Measurements from ENCODE around the gene ATXN7L1. TPM values are rescaled to one million over a fixed set of nuclear protein-coding genes. Genes with fewer than 3 reads are reported as not detected.

The ATXN7L1 gene
- total and polyA plus RNA-seq, 2 donors (not counting 1 experiment from before 2014, with no cell fraction given) = 7.1 to 40.6 TPM

GRCh38 chr7:105585850-105586500 is 290.4 kb downstream of the ATXN7L1 start:
- H3K27me3 ChIP-seq (replicated peaks in 1 of 4; ENCODE audit: control extremely low read depth in 1 of 4, control insufficient read depth in 3 of 4, insufficient read depth in 4 of 4, low read length in 3 of 4) = peaks cover 0 to 6% (median 0%) of the 10 kb centered on the region in 4 experiments
- no peak overlapping the region for H3K4me3 ChIP-seq (ENCODE audit: control extremely low read depth in 1 of 5, extremely low read depth in 1 of 5, insufficient read depth in 1 of 5, low read depth in 2 of 5, low read length in 4 of 5)
- peaks cover 13% of the 10 kb centered on the region for H3K27me3 Mint-ChIP-seq
- TF ChIP-seq, protein P1, sequence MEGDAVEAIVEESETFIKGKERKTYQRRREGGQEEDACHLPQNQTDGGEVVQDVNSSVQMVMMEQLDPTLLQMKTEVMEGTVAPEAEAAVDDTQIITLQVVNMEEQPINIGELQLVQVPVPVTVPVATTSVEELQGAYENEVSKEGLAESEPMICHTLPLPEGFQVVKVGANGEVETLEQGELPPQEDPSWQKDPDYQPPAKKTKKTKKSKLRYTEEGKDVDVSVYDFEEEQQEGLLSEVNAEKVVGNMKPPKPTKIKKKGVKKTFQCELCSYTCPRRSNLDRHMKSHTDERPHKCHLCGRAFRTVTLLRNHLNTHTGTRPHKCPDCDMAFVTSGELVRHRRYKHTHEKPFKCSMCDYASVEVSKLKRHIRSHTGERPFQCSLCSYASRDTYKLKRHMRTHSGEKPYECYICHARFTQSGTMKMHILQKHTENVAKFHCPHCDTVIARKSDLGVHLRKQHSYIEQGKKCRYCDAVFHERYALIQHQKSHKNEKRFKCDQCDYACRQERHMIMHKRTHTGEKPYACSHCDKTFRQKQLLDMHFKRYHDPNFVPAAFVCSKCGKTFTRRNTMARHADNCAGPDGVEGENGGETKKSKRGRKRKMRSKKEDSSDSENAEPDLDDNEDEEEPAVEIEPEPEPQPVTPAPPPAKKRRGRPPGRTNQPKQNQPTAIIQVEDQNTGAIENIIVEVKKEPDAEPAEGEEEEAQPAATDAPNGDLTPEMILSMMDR (IDR thresholded peaks at IDR 0.05) = no peak
- no peak for TF ChIP-seq EZH2 (IDR thresholded peaks at IDR 0.05; ENCODE audit: borderline replicate concordance, insufficient read depth, low read depth, low read length, poor library complexity, severe bottlenecking)
- H3K79me2 ChIP-seq (ENCODE audit: control insufficient read depth, insufficient read depth, low read length) = no peaks in the 10 kb centered on the region
- H3K27ac Mint-ChIP-seq = peak overlapping the region; percentile 18
- CTCF ChIA-PET = interaction anchor here (0.9 kb wide), 1 partner anchor 12 kb away, joined by 3 read pairs; no protein-coding TSS in a partner anchor
- peaks cover 15 to 24% of the 10 kb centered on the region in 2 donors for H3K4me1 ChIP-seq (ENCODE audit: control insufficient read depth in 2 of 2, insufficient read depth in 2 of 2, low read length in 2 of 2)
- no peak overlapping the region for H3K27ac ChIP-seq (ENCODE audit: low read length in 2 of 2)
- H3K9ac ChIP-seq (ENCODE audit: low read length) = no peak overlapping the region
- WGBS (ENCODE audit: insufficient coverage) = no CpG with 5 or more reads among the region's 2 CpGs
- ATAC-seq (ENCODE audit: low read depth) = no peak
- H2AFZ ChIP-seq (ENCODE audit: insufficient read depth, low read depth, low read length, poor library complexity, severe bottlenecking) = no peak overlapping the region
- POLR2A ChIA-PET = no interaction called here
- no peak overlapping the region for H3K4me3 Mint-ChIP-seq
- H3K9me3 ChIP-seq (ENCODE audit: control extremely low read depth in 1 of 3, control insufficient read depth in 2 of 3, insufficient read depth in 1 of 3, low read length in 2 of 3) = peaks cover 0 to 16% (median 3%) of the 10 kb centered on the region in 3 donors
- no peaks in the 10 kb centered on the region for H3K36me3 ChIP-seq (replicated peaks in 1 of 2; ENCODE audit: control extremely low read depth in 1 of 2, control insufficient read depth in 1 of 2, extremely low read depth in 1 of 2, insufficient read depth in 2 of 2, low read length in 1 of 2)
- DNase-seq = no peak
- H3K9me3 Mint-ChIP-seq (ENCODE audit: insufficient read depth) = no peaks in the 10 kb centered on the region
- intact Hi-C loops (cut with micrococcal nuclease) = loop anchor here (2.0 to 5.0 kb wide), 4 partner anchors 91 to 1354 kb away; no protein-coding TSS in a partner anchor
- peaks cover 31% of the 10 kb centered on the region for H3K4me1 Mint-ChIP-seq
- no peak overlapping the region for H3K4me2 ChIP-seq (replicated peaks; ENCODE audit: low read depth, low read length, poor library complexity, severe bottlenecking)
- no peaks in the 10 kb centered on the region for H4K20me1 ChIP-seq (ENCODE audit: control insufficient read depth, insufficient read depth, low read length, poor library complexity, severe bottlenecking)

- H3K9me3 Mint-ChIP-seq (ENCODE audit: insufficient read depth) = no peaks in the 10 kb centered on the region
- Histone ChIP-seq H3K4me2 (replicated peaks; ENCODE audit: low read depth, low read length, poor library complexity, severe bottlenecking) (no peak overlapping the region), H2AFZ (ENCODE audit: insufficient read depth, low read depth, low read length, poor library complexity, severe bottlenecking) (no peak overlapping the region), H3K79me2 (ENCODE audit: control insufficient read depth, insufficient read depth, low read length) (no peaks in the 10 kb centered on the region), H3K4me3 (ENCODE audit: control extremely low read depth in 1 of 5, extremely low read depth in 1 of 5, insufficient read depth in 1 of 5, low read depth in 2 of 5, low read length in 4 of 5) (no peak overlapping the region), H3K4me1 (ENCODE audit: control insufficient read depth in 2 of 2, insufficient read depth in 2 of 2, low read length in 2 of 2) (peaks cover 15 to 19% of the 10 kb centered on the region in 2 donors), H3K27ac (ENCODE audit: low read length in 2 of 2) (no peak overlapping the region), H3K27me3 (replicated peaks in 1 of 4; ENCODE audit: control extremely low read depth in 1 of 4, control insufficient read depth in 3 of 4, insufficient read depth in 4 of 4, low read length in 3 of 4) (peaks cover 0 to 9% (median 0%) of the 10 kb centered on the region in 4 experiments), H3K36me3 (replicated peaks in 1 of 2; ENCODE audit: control extremely low read depth in 1 of 2, control insufficient read depth in 1 of 2, extremely low read depth in 1 of 2, insufficient read depth in 2 of 2, low read length in 1 of 2) (no peaks in the 10 kb centered on the region), H3K9ac (ENCODE audit: low read length) (no peak overlapping the region), H3K9me3 (ENCODE audit: control extremely low read depth in 1 of 3, control insufficient read depth in 2 of 3, insufficient read depth in 1 of 3, low read length in 2 of 3) (peaks cover 0 to 19% (median 3%) of the 10 kb centered on the region in 3 donors), H4K20me1 (ENCODE audit: control insufficient read depth, insufficient read depth, low read length, poor library complexity, severe bottlenecking) (no peaks in the 10 kb centered on the region)
- peaks cover 13% of the 10 kb centered on the region for H3K27me3 Mint-ChIP-seq
- 93% methylated on average over 3 of the region's 5 CpGs for WGBS (ENCODE audit: insufficient coverage)
- intact Hi-C loops (cut with micrococcal nuclease) = no loop called here
- POLR2A ChIA-PET = no interaction called here
- DNase-seq (no peak), ATAC-seq (ENCODE audit: low read depth) (no peak)
- no peak overlapping the region for H3K4me3 Mint-ChIP-seq
- no peak for TF ChIP-seq EZH2 (IDR thresholded peaks at IDR 0.05; ENCODE audit: borderline replicate concordance, insufficient read depth, low read depth, low read length, poor library complexity, severe bottlenecking)
- TF ChIP-seq, protein P1 (IDR thresholded peaks at IDR 0.05) = no peak
- H3K4me1 Mint-ChIP-seq = peaks cover 27% of the 10 kb centered on the region
- CTCF ChIA-PET = no interaction called here
- H3K27ac Mint-ChIP-seq = no peak overlapping the region
These were observed 292.2 kb downstream of the ATXN7L1 start for GRCh38 chr7:105584165-105584564.
